HEK293T (cell line): ENCODE results near the gene TCAP.

ENCODE experiments used
- ARNT ChIP-seq: fragments of 450-650 bp; IDR thresholded peaks from 2 replicates; pipeline ENCODE4 v1.6.1; 2017; ENCODE audit warnings: mild to moderate bottlenecking
- BHLHE40 ChIP-seq: fragments of 450-650 bp; IDR thresholded peaks from 2 replicates; pipeline ENCODE4 v1.6.1; 2016; ENCODE audit warnings: mild to moderate bottlenecking, moderate library complexity, borderline replicate concordance
- CTBP1 ChIP-seq: fragments of 450-650 bp; IDR thresholded peaks from 2 replicates; pipeline ENCODE4 v1.6.1; 2016; ENCODE audit warnings: borderline replicate concordance
- FOXA1 ChIP-seq: fragments of 450-650 bp; IDR thresholded peaks from 2 replicates; pipeline ENCODE4 v1.6.1; 2016; ENCODE audit warnings: mild to moderate bottlenecking
- FOXK2 ChIP-seq: fragments of 450-650 bp; IDR thresholded peaks from 2 replicates; pipeline ENCODE4 v1.6.1; 2016; ENCODE audit warnings: mild to moderate bottlenecking
- FOXM1 ChIP-seq: fragments of 450-650 bp; IDR thresholded peaks from 2 replicates; pipeline ENCODE4 v1.6.1; 2017; ENCODE audit warnings: mild to moderate bottlenecking, borderline replicate concordance
- HDGF ChIP-seq: fragments of 450-650 bp; IDR thresholded peaks from 2 replicates; pipeline ENCODE4 v1.6.1; 2017; ENCODE audit warnings: antibody characterized with exemption, borderline replicate concordance
- L3MBTL2 ChIP-seq: fragments of 450-650 bp; conservative IDR thresholded peaks from 2 replicates; pipeline ENCODE4 v1.6.1; 2016; ENCODE audit warnings: mild to moderate bottlenecking
- LEF1 ChIP-seq: fragments of 450-650 bp; IDR thresholded peaks from 2 replicates; pipeline ENCODE4 v1.6.1; 2017; ENCODE audit warnings: mild to moderate bottlenecking, borderline replicate concordance
- SP1 ChIP-seq: fragments of 450-650 bp; IDR thresholded peaks from 2 replicates; pipeline ENCODE4 v1.6.1; 2017
- SUZ12 ChIP-seq: fragments of 450-650 bp; IDR thresholded peaks from 2 replicates; pipeline ENCODE4 v1.6.1; 2016; ENCODE audit warnings: mild to moderate bottlenecking
- TARDBP ChIP-seq: fragments of 450-650 bp; IDR thresholded peaks from 2 replicates; pipeline ENCODE4 v1.6.1; 2016
- ZNF384 ChIP-seq: fragments of 450-650 bp; IDR thresholded peaks from 2 replicates; pipeline ENCODE4 v1.6.1; 2016
- TF ChIP-seq, protein P1 (sequence below): fragments of 450-650 bp; IDR thresholded peaks from 2 replicates; pipeline ENCODE4 v1.6.1; 2016

DNA sequence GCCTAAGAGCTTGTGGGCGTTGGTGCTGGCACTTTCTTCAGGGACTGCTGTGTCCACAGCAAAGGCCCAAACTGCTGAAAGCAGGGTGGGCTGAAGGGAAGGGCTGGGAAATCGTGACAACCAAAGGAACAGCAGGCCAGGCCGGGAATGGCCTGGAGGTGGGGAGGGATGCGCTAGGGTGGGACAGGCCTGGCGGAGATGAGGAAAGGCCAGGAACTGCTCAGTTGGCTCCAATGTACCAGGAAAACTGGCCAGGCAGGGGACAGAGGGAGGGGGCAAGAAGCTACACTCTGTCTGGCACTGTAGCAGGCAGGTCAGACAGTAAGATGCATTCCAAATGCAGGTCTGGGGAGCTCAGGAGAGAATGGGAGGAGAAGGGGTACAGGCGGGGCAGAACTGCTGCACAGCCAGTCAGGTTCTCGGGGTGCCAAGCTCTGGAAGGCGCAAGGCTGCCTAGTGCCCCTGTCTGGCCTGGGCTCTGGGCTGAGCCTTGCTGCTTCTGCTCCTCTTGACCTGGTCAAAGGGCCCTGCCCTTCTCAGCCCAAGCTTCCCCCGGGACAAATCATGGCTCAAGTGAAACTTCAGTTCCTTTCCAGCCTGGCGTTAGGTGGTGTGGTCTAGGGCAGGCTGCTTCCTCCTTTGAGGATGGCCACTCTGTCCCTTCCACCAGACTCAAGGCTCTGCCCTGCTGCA, 10.4 kb downstream of the TCAP start:
- TF ChIP-seq SUZ12 (no peak), SP1 (no peak), HDGF (no peak), FOXK2 (no peak), FOXM1 (no peak), L3MBTL2 (no peak), FOXA1 (no peak), TARDBP (no peak), ARNT (no peak), BHLHE40 (no peak), ZNF384 (no peak), LEF1 (no peak), CTBP1 (no peak)
- TF ChIP-seq, protein P1, sequence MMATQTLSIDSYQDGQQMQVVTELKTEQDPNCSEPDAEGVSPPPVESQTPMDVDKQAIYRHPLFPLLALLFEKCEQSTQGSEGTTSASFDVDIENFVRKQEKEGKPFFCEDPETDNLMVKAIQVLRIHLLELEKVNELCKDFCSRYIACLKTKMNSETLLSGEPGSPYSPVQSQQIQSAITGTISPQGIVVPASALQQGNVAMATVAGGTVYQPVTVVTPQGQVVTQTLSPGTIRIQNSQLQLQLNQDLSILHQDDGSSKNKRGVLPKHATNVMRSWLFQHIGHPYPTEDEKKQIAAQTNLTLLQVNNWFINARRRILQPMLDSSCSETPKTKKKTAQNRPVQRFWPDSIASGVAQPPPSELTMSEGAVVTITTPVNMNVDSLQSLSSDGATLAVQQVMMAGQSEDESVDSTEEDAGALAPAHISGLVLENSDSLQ = no peak
